DMS53 treated with DMSO at 0.1 percent for 48 hours (cell line): ENCODE results near the gene INSYN1.
"Not testable (repeated sequence)": the region's sequence is repeated elsewhere in the genome, so short reads cannot be mapped to it uniquely, and the experiment has no call there.

ENCODE experiments used
- DNase-seq: peaks from one replicate; lab custom pipeline; 2025; ENCODE audit not compliant: unreplicated experiment; lab: John Stamatoyannopoulos, UW

Gene INSYN1

DNA sequence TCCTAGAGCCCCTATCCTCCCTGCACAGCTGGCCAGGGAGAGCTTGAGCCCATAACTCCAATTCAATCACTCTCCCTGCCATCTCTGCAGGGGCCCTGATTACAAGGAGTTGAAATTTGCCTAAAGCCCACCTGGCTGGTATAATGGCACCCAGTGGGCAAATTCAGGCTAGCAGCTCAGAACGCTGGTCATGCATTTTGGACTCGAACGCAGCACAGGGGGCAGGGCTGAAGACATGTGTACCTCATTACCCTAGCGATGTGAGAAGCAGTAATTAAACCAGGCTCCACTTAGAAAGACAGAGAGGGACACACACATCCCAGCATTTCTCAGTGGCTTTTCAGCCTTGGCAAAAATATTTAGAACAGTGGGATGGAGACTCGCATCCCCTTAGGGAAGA lies 3.2 kb downstream of the INSYN1 start:
- DNase-seq: no peak

DNA sequence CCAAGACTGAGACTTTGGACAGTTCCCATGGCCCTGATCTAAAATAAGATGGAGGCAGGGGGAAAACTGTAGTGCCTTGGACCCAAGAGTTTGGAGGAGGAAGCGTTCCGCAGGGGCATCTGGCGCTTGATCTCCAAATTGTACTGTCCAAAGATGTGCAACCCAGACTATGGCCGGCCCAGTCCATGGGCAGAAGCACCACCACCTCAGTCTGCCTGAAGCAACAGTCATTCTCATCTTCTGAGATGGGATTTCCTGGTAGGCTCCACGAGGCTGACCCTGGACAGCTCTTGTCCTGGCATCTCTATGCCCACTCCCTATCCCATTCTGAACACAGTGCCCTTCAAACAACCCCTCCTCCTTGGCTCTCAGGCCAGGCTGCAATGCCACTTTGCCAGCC lies 3.6 kb downstream of the INSYN1 start:
- DNase-seq: no peak

DNA sequence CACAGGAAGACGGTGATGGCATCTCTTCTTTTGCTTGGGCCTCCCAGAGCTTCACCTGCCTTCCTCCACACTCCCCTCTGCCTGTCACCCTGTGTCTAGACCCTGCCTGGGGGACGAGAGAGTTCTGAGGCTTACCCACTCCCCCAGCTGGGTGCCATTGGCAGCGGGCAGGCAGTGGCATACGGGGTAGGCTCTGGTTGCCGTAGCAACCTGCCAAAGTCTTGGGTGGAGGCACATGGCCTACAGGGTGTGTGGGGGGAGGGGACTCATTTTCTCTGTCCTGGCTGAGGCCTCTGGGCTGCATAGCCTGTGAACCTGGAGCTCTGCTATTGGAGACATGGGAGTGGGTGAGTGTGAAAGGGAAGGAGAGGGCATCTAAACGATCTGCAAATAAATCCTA lies 4.4 kb downstream of the INSYN1 start:
- DNase-seq: no peak

DNA sequence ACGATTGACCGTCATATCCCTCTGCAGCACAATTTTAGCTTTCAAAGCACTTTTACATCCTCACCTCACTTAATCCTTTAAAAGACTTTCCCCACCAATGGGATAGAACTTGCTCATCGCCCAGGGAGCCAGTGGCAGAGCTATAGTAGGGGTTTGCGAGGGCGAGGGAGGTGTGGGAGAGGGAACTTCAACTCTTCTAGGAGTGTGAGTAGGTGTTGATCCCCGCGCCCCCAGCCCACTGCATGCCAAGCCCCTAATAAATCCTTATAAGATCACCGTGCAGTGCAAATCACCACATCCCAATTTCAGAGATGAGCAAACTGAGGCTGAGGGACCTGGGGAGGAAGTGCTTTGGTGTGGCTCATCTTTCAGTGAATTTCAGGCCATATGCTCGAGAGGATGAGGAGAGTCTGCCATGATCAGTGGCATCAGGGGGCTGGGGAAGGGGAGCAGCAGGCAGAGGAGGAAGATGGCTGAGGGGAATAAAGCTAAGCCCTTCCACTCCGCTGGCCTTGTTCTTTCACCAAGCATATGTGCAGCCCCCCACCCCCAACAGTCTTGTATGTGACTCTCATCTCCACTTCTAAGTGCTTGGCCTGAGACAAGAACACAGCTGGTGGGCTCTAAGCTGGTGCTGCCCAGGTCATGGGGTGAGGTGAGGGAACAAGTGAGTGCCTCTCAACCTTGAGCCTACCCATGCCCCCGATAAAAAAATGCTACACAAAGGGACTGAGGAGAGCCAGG lies 5.1 kb downstream of the INSYN1 start:
- no peak for DNase-seq

DNA sequence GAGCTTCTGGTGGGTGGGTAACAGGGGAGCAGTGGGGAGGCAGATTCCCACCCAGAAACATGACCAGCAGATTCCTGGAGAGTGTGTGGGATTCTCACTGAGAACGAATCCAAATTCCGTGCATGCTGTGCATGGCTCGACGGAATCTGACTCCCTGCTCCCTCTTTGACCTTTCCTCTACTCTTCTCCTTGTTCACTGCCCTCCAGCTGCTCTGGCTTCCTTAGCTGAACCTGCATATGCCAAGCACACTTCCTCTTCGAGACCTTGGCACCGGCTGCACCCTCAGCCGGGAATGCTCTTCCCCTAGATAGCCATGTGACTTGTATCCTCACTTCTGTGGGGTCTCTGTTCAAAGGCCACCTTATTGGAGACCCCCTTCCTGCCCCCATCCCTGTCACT lies 6.3 kb downstream of the INSYN1 start:
- no peak for DNase-seq

DNA sequence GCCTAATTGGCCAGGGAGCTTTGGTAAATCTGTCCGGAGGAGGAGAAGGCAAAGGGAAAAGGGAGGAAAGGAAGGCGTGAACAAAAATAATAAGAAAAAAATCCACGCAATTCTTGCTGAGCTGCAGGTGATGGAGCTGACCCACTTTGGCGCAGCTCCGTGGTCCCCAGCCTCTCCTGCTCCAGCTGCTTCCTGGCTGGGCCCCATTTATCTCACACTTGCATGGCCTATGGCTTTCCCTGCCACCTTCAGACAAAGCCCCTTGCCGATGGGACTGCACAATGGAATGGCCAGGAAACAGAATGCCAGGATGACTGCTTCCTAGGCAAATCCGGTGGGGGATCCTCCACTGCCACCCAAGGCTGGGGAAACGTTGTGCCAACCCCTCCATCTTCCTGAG lies 6.9 kb downstream of the INSYN1 start:
- no peak for DNase-seq

DNA sequence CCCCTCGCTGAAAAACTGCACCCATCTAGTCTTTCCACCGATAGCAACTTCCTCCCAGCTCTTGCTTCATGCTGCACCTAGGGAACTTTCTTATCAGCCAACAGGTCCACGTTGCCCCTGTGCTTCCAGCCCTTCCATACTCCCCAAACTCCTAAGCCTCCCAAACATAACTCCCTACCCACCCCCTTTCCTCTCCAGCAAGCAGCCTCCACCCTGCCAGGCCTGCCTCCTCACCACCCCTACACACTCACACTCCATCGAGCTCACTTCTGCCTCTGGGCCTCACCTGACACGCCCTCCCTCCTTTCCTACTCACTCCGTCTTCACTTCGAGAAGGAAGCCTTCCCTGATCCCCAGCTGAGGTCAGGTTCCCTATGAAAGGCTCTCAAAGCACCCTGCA lies 8.1 kb downstream of the INSYN1 start:
- DNase-seq: no peak

DNA sequence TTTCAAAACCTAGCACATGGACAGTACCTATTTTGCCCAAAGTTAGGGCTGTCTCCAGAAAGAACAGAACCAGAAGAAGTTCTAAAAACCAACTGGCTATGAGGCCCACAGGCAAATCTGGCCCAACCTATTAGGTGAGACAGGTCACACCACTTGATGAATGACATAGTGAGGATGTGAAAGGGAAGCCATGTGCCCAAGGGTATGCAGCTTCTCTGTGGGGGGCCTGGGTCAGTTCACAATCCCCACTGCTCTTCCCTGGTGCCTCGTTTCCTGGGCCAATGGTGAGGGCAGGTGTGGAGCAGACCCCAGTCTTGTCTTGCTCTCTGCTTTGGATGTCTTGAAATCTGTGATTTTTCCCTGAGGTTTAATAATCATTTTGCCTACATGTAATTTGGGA lies 8.9 kb downstream of the INSYN1 start:
- no peak for DNase-seq

DNA sequence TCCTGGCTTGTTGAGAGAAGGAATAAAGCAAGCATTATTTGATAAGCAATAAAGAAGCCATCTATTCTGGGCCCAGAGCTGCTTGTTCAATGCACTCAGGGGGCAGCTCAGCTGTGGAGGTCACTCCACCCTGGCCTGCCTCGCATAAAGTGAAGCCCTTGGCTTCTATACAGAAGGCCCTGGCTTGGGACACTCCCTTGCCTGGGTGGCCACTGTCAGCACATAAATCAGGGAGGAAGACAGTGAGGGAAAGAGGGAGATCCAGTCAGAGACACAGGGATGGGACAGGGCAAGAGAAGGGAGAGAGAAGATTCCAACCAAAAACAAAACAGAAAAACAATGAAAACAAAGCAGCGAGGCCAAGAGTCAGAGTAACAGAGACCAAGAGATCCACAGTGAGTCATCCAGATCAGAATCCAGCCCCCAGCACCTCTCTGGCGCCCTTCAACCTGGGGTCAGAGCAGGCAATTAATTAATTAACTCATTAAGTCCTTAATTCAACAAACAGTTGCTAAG lies 11.8 kb downstream of the INSYN1 start:
- DNase-seq: no peak

DNA sequence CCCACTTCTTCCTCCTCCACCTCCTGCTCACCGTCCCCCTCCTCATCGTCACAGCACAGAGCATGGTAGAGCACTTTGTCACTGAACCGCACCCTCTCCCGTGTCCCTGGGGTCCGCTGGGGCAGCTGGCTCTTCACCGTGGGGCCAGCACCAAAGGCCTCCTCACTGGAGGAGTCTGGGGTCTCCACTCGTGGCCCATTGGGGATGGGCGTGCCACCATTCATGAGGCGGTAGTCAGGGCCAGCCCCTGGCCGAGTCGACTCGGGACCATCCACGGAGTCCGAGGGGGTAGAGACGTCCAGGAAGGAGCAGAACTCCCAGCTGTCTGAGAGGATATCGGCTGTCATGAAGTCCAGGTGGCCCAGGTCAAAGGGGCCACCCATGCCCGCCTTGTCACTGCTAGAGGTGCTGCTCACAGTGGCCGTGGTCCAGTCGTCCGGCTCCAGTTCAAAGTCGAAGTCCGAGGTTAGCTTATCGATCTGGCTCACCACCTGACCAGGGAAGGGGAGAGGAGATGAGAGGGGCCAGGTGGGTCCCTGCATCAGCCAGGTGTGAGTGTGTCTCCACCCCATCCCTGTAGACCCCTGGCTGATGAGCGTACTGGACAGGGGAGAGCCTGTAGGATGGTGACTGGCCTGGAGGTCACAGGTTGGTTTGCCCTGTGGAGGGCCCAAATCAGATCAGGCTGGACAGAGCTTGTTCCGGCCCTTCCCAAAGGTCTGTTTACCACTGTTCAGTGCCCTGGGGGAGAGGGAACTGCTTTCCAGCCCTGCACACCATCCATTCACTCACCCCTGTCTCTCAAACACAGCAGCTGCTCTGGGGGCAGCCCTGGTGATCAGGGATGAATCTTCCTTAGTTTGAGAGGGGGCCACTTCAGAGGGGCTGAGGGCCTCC lies 12.8 kb downstream of the INSYN1 start:
- DNase-seq: no peak

DNA sequence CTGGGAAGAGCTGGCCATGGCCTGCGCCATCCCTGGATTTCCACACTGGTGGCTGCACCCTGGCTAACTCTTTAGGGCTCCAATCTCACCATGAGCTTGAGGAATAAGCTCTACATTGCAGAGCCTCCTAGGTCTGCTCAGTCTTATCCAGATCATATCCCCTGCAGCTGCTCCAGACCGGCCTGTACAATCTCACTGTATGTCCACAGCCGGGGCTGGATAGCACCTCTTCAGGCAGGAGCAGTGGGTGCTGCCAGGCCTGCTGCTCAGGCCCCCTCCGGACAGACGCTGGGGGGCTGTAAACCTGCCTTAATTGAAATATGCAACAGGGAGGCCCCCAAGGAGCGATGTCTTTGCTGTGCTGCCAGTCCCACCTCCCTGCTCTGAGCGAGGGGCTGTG lies 15.6 kb downstream of the INSYN1 start:
- no peak for DNase-seq

DNA sequence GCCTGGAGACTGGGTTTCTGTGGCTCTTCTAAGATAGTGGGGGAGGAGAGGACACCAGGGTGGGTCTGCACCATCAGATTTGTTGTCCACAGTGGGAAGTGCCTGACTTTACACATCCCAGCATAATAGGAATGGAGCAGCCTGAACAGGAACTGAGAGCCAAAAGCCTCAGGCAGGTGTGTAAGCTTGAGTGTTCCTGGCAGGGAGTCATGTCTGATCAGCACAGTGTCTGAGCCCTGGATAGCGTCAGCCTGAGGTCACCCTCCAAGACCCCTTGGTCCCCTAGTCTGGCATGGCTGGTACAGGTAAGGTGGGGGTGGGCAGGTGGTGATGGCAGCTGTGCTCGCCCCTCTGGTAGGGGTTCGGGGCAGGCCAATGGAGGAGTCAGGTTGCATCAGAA lies 20.2 kb downstream of the INSYN1 start:
- no peak for DNase-seq

DNA sequence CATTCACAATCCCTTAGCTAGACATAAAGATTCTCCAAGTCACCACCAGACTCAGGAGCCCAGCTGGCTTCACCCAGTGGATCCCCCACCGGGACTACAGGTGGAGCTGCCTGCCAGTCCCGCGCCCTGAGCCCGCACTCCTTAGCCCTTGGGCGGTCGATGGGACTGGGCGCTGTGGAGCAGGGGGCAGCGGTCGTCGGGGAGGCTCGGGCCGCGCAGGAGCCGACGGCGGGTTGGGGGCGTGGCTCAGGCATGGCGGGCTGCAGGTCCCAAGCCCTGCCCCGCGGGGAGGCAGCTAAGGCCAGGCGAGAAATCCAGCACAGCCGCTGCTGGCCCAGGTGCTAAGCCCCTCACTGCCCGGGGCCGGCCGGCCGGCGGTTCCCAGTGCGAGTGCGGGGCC lies 21.1 kb downstream of the INSYN1 start:
- not testable (repeated sequence) for DNase-seq

DNA sequence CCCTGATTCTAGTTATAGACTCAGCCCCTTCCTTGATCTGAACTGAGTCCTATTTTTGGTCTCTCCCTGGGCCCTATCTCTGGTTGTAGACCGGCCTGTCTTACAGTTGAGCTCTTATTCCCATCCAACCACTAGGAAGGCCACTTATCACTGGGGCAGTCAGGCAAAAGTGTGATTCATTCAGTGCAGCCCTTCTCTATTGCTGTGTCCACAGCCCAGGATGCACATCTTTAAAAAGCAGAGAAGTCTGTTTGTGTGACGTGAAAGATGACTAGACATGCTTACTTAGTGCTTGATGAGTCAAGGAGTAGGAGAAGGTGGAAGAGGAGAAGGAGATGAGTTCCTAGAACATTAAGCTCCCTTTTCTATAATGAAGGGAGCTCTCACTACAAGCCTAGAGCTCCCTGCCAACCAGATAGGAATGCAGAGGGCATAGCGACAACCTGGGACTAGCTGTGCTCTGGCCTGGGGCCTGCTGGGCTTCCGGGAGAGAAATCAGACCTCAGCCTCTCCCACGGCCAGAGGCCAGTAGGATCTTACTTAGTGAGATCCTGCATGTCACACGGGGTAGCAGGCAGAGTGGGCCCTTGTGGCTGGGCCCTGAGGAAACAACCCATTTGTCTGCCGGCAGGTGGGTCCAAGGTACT lies 25.7 kb downstream of the INSYN1 start:
- no peak for DNase-seq

DNA sequence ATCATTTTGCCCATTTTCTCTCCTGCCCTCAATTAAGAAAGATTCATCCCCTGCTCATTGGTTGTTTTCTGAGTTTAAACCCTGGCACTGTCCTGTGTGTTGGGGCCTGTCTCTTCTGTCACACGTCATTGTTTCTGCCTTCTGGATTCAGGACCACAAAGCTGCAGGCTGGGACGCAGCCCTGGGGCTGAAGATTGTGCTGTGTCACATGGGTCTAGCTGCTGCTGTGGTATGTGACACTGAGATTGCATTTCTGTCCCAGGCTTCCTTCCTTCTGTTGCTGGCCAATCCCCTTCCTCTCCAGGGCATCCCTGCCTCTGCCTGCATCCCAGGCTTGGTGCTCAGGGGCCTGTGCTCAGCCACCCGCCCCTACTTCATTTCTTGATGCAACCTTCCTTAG lies 28.9 kb downstream of the INSYN1 start:
- DNase-seq: no peak

DNA sequence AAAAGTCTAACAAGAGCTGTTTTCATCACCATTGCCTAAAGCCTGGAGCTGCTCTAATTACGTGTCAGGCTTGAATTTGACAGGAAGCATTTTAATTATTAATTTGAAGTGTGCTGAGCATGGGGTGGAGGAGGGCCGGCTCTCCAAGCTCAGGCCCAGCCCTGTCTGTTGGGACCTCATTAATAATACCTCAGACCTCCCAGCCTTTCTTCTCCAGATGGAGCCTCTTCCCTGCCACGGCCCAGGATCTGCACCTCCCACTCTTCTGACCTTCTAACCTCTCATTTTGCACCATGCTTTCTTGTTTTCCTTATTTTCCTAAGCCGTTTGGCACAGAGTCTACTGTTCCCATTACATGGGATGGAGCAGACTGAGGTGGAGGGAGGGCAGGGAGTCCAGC lies 30.0 kb downstream of the INSYN1 start:
- no peak for DNase-seq

DNA sequence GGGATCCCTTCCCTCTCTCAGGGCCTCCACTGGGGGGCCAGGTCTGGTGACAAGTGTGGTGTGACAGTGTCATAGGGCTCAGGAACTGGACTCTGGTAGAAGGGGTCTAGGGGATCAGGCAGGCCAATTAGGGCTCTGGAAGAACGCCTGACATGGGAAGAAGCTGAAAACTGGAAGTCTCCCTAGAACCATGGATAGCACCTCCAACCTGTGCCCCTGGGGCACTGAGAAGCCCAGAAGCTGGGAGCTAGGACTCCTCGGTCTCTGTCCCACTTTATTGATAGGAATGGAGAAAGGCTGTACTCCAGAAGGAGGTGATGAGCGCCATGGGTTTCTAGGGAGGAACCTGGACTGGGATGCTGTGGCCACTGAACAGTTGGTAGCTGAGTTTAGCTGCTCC lies 30.7 kb downstream of the INSYN1 start:
- no peak for DNase-seq

DNA sequence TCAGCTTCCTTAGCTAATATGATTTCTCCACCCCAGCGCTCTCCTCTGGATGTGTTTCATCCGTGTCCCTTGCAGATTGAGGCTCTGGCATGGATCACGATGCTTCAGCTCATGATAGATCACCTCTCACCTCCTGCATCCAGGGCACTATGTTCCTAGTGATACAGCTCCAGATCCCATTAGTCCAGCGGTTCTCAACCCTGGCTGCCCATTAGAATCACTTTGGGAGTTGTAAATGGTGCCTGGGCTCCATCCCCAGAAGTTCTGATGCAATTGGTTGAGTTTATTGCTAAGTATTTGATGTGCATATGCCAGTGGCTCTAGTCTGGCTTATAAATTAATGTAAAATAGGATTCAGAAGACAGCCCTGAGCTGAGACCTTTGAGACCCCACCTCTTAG lies 34.5 kb downstream of the INSYN1 start:
- DNase-seq: no peak

DNA sequence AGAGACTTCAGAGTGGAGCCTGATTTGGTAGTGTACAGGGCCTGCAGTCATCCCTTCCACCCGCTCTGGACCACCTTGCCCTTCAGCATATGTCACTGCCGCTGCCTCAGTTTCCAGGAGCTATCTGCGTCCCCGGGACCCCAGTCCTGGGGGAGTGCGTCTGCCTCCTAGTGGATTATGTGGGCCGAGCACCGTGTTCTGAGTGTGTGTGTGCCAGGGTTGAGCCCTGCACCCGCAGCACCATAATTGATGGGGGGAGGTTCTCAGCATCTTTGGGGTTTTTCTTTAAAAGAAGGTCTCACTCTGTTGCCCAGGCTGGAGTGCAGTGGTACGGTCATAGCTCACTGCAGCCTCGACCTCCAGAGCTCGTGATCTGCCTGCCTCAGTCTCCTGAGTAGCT lies 35.3 kb downstream of the INSYN1 start:
- no peak for DNase-seq

DNA sequence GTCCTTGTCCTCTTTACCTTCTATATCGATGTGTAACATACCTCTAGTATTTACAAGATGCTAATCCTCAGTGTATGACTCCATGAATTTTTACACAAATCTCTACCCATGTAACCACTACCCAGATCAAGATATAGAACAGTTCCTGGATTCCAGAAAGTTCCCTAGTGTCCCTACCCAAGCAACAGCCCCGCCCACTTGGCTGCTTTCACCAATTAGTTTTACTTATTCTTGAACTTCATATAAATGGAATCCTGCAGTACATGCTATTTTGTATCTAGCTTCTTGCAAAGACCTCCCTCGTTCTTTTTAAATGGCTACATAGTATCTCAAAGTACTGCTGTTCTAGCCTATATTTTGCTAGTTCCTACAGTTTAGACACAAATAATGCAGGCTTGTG lies 35.9 kb downstream of the INSYN1 start:
- DNase-seq: no peak

DNA sequence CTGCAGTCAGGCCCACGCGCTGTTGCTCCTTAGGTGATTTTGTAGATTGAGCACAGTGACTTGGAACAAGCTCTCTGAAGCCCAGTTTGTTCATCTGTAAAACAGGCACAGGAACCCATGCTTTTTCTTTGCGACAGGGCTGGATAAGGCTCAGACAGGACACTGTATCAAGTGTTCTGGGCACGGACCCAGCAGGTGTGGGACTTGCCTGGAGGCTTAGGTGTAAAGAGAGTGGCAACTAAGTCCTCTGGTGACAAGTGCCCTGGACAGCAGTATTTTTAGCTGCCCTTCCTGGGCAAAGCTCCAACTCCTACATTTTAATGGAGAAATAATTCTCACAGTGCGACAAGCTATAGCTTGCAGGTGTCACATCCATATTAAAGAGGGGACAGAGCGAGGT lies 36.7 kb downstream of the INSYN1 start:
- DNase-seq: peak; percentile 36

DNA sequence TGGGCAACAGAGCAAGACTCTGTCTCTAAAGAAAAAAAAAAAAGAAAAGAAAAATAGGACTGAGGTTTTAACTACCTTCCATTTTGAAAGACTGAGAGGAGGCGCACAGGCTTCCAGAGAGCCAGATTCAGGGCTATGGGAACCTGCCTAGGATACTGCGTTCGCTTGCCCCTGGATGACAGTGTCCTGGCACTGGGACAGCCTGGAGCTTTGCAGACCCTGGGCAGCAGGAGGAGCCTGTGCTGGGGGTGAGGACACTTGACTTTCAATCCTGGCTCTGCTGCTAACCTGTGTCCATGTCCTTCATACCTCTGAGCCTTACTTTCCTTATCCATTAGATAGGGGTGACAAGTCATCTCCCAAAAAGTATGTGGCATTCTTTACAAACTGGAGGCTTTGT lies 37.7 kb downstream of the INSYN1 start:
- no peak for DNase-seq
